HL-60 (cell line): ENCODE measurements around the gene ZP3.

Experiments used
- CTCF ChIP-seq: IDR thresholded peaks from one replicate; pipeline ENCODE4 v1.5.1; 2011; ENCODE audit warnings: low read length, control low read depth, inconsistent platforms; ENCODE audit not compliant: insufficient read depth
- POLR2AphosphoS5 ChIP-seq: IDR thresholded peaks from 2 replicates; pipeline ENCODE4 v1.6.1; 2012; ENCODE audit warnings: low read depth
- REST ChIP-seq: IDR thresholded peaks from 2 replicates; pipeline ENCODE4 v1.6.1; 2012; ENCODE audit warnings: low read depth; ENCODE audit not compliant: insufficient replicate concordance

GRCh38 chr7:76375251-76375650, 49.5 kb upstream of the ZP3 start:
- TF ChIP-seq CTCF (no peak), POLR2AphosphoS5 (no peak), REST (no peak)
